ENCODE measurements around the gene MYH15. TPM values are rescaled to one million over a fixed set of nuclear protein-coding genes. Genes with fewer than 3 reads are reported as not detected.

The MYH15 gene
- total and polyA plus RNA-seq, 2 of the 4 experiments (the other 2 are of a cell fraction), result 0.10 to 0.36 TPM

GRCh38 chr3:108441071-108441507, 69.3 kb downstream of the MYH15 start:
- Histone ChIP-seq H2AK9ac (replicated peaks; ENCODE audit: low read depth, low read length, poor library complexity) (no peak overlapping the region), H3K9me3 (ENCODE audit: control insufficient read depth, insufficient read depth, low read length) (peaks cover 2% of the 10 kb centered on the region), H3K27ac (ENCODE audit: insufficient read depth, low read length) (no peak overlapping the region), H3K79me1 (ENCODE audit: low read depth in 1 of 2, low read length in 2 of 2) (no peaks in the 10 kb centered on the region), H3K9ac (ENCODE audit: low read depth, low read length) (no peak overlapping the region), H3K18ac (ENCODE audit: low read depth, low read length) (no peak overlapping the region), H3K56ac (ENCODE audit: extremely low read depth, insufficient read depth, low read length) (no peak overlapping the region), H3K4me3 (ENCODE audit: insufficient read depth, low read depth, low read length) (no peak overlapping the region), H3K36me3 (ENCODE audit: control insufficient read depth, insufficient read depth, low read length) (no peaks in the 10 kb centered on the region), H2AK5ac (ENCODE audit: low read depth, low read length) (no peak overlapping the region), H2AFZ (replicated peaks; ENCODE audit: low read length, poor library complexity) (no peak overlapping the region), H3K23ac (ENCODE audit: low read depth, low read length) (no peak overlapping the region), H2BK15ac (ENCODE audit: low read depth, low read length) (no peak overlapping the region), H4K20me1 (ENCODE audit: insufficient read depth, low read length) (no peaks in the 10 kb centered on the region), H4K8ac (ENCODE audit: low read depth in 2 of 2, low read length in 2 of 2) (no peak overlapping the region), H2BK5ac (ENCODE audit: low read depth, low read length, poor library complexity, severe bottlenecking) (no peak overlapping the region), H2BK20ac (ENCODE audit: low read depth, low read length) (no peak overlapping the region), H3K4ac (ENCODE audit: low read depth, low read length) (no peak overlapping the region), H3K9me1 (ENCODE audit: insufficient read depth, low read length) (no peaks in the 10 kb centered on the region), H3K27me3 (ENCODE audit: control insufficient read depth, insufficient read depth, low read length) (no peaks in the 10 kb centered on the region), H4K5ac (ENCODE audit: low read depth, low read length) (no peak overlapping the region), H3K14ac (replicated peaks; ENCODE audit: low read depth, low read length) (no peak overlapping the region), H4K91ac (ENCODE audit: insufficient read depth, low read depth, low read length) (no peak overlapping the region), H3K4me2 (ENCODE audit: low read depth, low read length) (no peak overlapping the region), H2BK120ac (ENCODE audit: low read depth, low read length) (no peak overlapping the region), H3K4me1 (ENCODE audit: control insufficient read depth, insufficient read depth, low read length) (peaks cover 6% of the 10 kb centered on the region)
- intact Hi-C loops (cut with micrococcal nuclease) (no loop called here), dilution Hi-C loops (cut with HindIII; ENCODE audit: low sequenced_read_pairs, unreplicated experiment) (no loop called here), in situ Hi-C loops (cut with MboI; ENCODE audit: low sequenced_read_pairs) (no loop called here)
- DNase-seq, result no peak
- WGBS, 2 experiments (ENCODE audit: extremely low coverage in 2 of 2, insufficient read length in 1 of 2), result no CpG with 5 or more reads among the region's 7 CpGs
- ATAC-seq (ENCODE audit: low read depth), result no peak; the same call in 1 of the 2 replicates
- TF ChIP-seq SMC3 (IDR thresholded peaks at IDR 0.05; ENCODE audit: low read depth, low read length) (no peak), CTCF (conservative IDR thresholded peaks at IDR 0.05; ENCODE audit: low read depth, low read length) (no peak), RFX5 (IDR thresholded peaks at IDR 0.05; ENCODE audit: low read depth, low read length) (no peak), MXI1 (IDR thresholded peaks at IDR 0.05; ENCODE audit: borderline replicate concordance, low read depth, low read length) (no peak), BHLHE40 (IDR thresholded peaks at IDR 0.05; ENCODE audit: low read depth, low read length) (no peak), NFE2L2 (IDR thresholded peaks at IDR 0.05; ENCODE audit: low read depth, low read length) (no peak), CHD1 (IDR thresholded peaks at IDR 0.05; ENCODE audit: low read depth, low read length) (no peak)
- ChIA-PET POLR2A (ENCODE audit: unreplicated experiment) (no interaction called here), CTCF (no interaction called here)
- no TSS peak for BruUV-seq (replicated peaks)

Measured in IMR-90 (cell line).